Ascending aorta (tissue), 2 donors: ENCODE measurements around the gene JAG1. TPM values are rescaled to one million over a fixed set of nuclear protein-coding genes. Genes with fewer than 3 reads are reported as not detected.

Experiments used
- DNase-seq, 2 donors: peaks; one replicate each; pipeline ENCODE4 v3.0.0-alpha.2; 2019; ENCODE audit warnings: low spot score in 2 of 2
- H3K27ac ChIP-seq, 2 donors: fragments of 200-600 bp; sonication (generic); one replicate each; pipeline ENCODE4 v1.5.1; 2016 to 2017; ENCODE audit warnings: mild to moderate bottlenecking in 1 of 2
- H3K27me3 ChIP-seq: fragments of 200-600 bp; sonication (generic); one replicate; pipeline ENCODE4 v1.5.1; 2017
- H3K36me3 ChIP-seq, 2 donors: fragments of 200-600 bp; sonication (generic); one replicate each; pipeline ENCODE4 v1.5.1; 2016
- H3K4me1 ChIP-seq, 2 donors: fragments of 200-600 bp; sonication (generic); one replicate each; pipeline ENCODE4 v1.5.1; 2016 to 2017; ENCODE audit warnings: mild to moderate bottlenecking in 1 of 2
- H3K4me3 ChIP-seq, 2 donors: fragments of 200-600 bp; sonication (generic); one replicate each; pipeline ENCODE4 v1.5.1; 2016 to 2017; ENCODE audit warnings: mild to moderate bottlenecking in 1 of 2
- H3K9me3 ChIP-seq, 2 donors: fragments of 200-600 bp; sonication (generic); one replicate each; pipeline ENCODE4 v1.5.1; 2016
- intact Hi-C: fragments of 100-400 bp; cut with DNase I; formaldehyde crosslinking; loops from one replicate; pipeline ENCODE4 v1.15.1; 2023
- total RNA-seq: library from RNA; depleted of rRNA; stranded (reverse); fragments of >200 nt; gene quantifications from one replicate; pipeline ENCODE4 v1.1.0, GENCODE V29; 2016
- TF ChIP-seq, protein P1 (sequence below), 3 experiments: fragments of 200-600 bp in 2 of 3; fragments of 450-650 bp in 1 of 3; sonication (generic) in 2 of 3; IDR thresholded peaks; one replicate each; pipeline ENCODE4 v1.5.1; 2016 to 2019; ENCODE audit warnings: antibody characterized with exemption in 3 of 3, mild to moderate bottlenecking in 1 of 3, moderate library complexity in 1 of 3

JAG1 gene
- total RNA-seq, 1 donor from 2014 or later, result 101 TPM

DNA sequence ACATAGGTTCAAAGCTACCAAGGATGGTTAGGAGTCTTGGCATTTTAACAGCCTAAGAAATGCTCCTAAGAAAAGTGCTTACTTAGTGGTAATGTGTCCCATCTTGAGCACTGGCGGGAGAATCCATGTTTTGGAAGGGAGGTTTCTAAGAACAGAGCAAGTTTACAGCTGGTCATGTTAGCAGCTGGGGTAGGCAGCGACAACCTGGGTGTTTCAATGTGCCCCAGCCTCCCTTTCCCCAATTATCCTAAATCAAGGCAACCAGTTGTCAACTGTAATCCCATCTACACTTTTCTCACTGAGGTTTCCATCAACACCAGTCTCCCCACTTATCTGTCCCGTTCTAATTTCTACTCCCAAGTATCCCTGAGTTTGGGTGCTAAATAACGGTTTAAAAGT, 1.6 kb upstream of the JAG1 start:
- Histone ChIP-seq H3K9me3 (no peaks in the 10 kb centered on the region), H3K27ac (peak overlapping the region; percentile 100), H3K4me3 (peak overlapping the region; percentile 86 to 90), H3K27me3 (no peaks in the 10 kb centered on the region), H3K36me3 (peaks cover 0 to 6% of the 10 kb centered on the region in 2 donors), H3K4me1 (peaks cover 0 to 9% of the 10 kb centered on the region in 2 donors)
- no peak for DNase-seq
- intact Hi-C loops, result loop anchor here (2.0 to 10.0 kb wide), 5 partner anchors 207 to 599 kb away; no protein-coding TSS in a partner anchor
- TF ChIP-seq, protein P1, sequence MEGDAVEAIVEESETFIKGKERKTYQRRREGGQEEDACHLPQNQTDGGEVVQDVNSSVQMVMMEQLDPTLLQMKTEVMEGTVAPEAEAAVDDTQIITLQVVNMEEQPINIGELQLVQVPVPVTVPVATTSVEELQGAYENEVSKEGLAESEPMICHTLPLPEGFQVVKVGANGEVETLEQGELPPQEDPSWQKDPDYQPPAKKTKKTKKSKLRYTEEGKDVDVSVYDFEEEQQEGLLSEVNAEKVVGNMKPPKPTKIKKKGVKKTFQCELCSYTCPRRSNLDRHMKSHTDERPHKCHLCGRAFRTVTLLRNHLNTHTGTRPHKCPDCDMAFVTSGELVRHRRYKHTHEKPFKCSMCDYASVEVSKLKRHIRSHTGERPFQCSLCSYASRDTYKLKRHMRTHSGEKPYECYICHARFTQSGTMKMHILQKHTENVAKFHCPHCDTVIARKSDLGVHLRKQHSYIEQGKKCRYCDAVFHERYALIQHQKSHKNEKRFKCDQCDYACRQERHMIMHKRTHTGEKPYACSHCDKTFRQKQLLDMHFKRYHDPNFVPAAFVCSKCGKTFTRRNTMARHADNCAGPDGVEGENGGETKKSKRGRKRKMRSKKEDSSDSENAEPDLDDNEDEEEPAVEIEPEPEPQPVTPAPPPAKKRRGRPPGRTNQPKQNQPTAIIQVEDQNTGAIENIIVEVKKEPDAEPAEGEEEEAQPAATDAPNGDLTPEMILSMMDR (IDR thresholded peaks at IDR 0.05), result no peak

DNA sequence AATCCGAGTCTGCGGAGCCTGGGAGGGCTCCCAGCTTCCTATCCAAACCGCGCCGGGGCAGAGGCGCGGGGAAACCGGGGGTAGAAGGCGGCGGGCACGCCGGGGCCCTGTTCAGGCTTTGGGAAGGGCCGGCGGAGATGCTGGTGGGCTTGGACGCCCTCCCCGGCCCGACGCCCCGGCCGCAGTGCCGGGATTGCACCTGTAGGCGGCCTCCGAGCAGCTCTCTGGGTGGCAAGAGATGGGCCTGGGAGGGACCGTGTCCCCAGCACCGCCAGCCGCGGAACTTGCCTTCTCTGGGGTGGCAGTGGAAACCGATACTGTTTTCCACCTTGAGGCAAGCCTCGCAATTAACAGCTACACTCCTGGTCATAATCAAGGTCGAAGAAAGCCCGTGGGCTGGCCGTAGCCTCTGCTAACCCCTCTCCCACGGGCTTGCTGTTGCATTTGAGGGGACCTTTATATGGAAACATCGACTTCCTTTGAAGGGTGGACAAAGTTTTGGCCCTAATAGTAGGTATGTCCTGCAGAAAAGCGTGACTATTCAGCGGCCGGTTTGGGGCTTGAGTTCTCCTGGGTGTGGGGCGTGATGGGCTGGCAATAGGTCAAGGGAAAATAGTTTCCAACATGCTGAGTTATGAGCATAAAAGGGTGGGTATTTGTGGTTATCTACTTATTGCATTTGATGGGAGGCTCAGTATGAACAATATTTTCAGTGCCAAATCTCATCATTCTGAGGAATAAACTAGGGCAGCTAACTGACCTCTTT, 1.1 kb upstream of the JAG1 start:
- intact Hi-C loops, result loop anchor here (2.0 to 10.0 kb wide), 11 partner anchors 38 to 867 kb away; no protein-coding TSS in a partner anchor
- TF ChIP-seq, protein P1 (IDR thresholded peaks at IDR 0.05), result peak; percentile 95 to 97 (median 96)
- peak in 1 of 2 donors; percentile 89 for DNase-seq

DNA sequence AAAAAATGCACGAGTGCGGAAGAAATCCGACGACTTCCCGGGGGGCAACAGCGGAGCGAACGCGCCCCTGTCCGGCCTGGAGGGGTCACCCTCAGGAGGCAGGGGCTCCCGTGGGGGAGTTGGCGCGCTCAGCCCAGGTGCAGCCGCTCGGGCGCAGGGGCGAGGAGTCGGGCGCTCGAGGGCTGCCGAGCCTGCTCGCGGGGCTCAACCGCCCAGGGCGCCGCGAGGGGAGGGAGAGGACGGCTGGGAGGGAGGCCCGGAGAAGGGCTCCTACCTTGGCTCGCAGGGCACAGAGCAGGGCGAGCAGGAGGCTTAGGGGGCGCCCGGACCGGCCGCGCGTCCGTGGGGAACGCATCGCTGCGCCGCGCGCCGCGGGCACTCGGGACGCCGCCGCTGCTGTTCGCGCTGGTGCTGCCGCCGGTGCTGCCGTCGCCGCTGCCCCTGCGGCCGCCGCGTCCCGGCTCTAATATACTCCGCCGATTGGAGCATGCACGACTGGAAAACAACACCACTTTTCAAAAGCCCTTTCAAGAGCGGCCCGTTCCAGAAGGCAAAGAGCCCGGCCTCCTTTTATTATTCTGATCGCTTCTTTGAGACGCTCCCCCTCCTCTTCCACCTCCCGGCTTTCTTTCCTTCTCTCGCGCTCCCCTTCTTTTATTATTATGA, 490 bp downstream of the JAG1 start:
- TF ChIP-seq, protein P1 (IDR thresholded peaks at IDR 0.05), result no peak
- Histone ChIP-seq H3K36me3 (peaks cover 0 to 10% of the 10 kb centered on the region in 2 donors), H3K4me3 (peak overlapping the region; percentile 86 to 90), H3K27ac (peak overlapping the region; percentile 100), H3K9me3 (no peaks in the 10 kb centered on the region), H3K4me1 (peaks cover 0 to 18% of the 10 kb centered on the region in 2 donors), H3K27me3 (no peaks in the 10 kb centered on the region)
- no peak for DNase-seq
- intact Hi-C loops, result loop anchor here (1.0 to 10.0 kb wide), 9 partner anchors 19 to 869 kb away; partner anchors contain the start of gene MKKS

More for the DNA sequence above, 1.1 kb upstream of the JAG1 start:
- H3K36me3 ChIP-seq, result peaks cover 0 to 6% of the 10 kb centered on the region in 2 donors
- H3K27me3 ChIP-seq, result no peaks in the 10 kb centered on the region
- peak overlapping the region; percentile 100 for H3K27ac ChIP-seq
- no peaks in the 10 kb centered on the region for H3K9me3 ChIP-seq
- H3K4me3 ChIP-seq, result peak overlapping the region; percentile 86 to 90
- H3K4me1 ChIP-seq, result peaks cover 0 to 9% of the 10 kb centered on the region in 2 donors

DNA sequence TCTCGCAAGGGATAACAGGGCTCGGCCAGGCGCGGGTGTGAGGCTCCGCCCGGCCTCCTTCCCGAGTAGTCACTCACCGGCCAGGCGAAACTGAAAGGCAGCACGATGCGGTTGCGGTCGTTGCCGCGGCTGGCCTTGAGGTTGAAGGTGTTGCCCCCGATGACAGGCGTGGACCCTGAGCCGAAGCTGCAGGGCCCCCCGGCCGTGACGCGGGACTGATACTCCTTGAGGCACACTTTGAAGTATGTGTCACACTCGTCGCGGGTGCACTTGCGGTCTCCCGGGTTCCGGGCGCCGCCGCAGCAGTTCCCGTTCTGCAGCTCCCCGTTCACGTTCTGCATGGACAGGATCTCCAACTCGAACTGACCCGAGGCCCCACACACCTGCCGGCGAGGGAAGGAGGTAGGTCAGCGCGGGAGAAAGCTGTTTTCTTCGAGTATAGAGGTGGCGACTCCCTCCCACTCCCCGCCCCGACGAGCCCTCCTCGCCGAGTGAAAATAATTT, 1.1 kb downstream of the JAG1 start:
- no peaks in the 10 kb centered on the region for H3K9me3 ChIP-seq
- peak overlapping the region; percentile 86 to 90 for H3K4me3 ChIP-seq
- H3K4me1 ChIP-seq, result peaks cover 3 to 22% of the 10 kb centered on the region in 2 donors
- H3K27me3 ChIP-seq, result no peaks in the 10 kb centered on the region
- H3K27ac ChIP-seq, result peak overlapping the region; percentile 100
- peak in 1 of 2 donors; percentile 81 for DNase-seq
- intact Hi-C loops, result loop anchor here (1.0 to 10.0 kb wide), 10 partner anchors 18 to 870 kb away; partner anchors contain the start of gene MKKS
- TF ChIP-seq, protein P1 (IDR thresholded peaks at IDR 0.05), result no peak
- H3K36me3 ChIP-seq, result peaks cover 5 to 14% of the 10 kb centered on the region in 2 donors

DNA sequence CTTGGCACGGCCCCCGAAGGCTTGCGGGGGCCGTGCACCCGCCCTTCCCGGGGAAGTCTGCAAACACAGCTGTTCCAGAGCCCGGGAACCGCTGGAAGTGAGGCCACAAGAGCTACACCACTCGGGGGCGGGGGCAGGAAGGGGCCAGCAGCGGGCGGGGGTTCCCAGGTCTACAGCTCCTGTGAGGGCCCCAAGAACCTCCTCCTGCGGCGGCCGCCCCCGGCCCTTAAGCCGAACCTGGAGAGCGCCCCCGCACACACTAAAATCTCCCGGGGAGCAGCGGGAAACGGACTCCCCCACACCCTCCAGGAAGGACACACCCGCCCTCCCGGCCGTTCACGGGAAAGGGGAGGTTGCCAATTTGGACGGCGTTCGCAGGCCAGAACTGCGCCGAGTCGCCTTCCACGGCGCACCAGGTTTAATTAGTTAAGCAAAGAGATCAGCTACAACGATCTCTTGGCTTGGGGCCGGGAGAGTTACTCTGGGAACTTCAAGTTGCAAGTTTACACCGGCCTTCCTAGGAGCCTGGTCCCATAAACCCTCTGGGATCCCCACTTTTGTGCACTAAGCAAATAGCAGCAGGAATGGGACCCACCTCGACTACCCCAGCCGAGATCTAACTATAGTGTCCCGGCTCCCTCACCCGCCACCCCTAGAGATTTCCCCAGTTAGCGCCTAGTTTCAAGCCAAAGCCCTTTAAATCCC, 1.7 kb downstream of the JAG1 start:
- Histone ChIP-seq H3K27ac (peak overlapping the region; percentile 100), H3K9me3 (no peaks in the 10 kb centered on the region), H3K27me3 (no peaks in the 10 kb centered on the region), H3K4me1 (peaks cover 6 to 28% of the 10 kb centered on the region in 2 donors), H3K4me3 (peak overlapping the region; percentile 86 to 90), H3K36me3 (peaks cover 6 to 18% of the 10 kb centered on the region in 2 donors)
- TF ChIP-seq, protein P1 (IDR thresholded peaks at IDR 0.05), result no peak
- DNase-seq, result peak in 1 of 2 donors; percentile 81
- intact Hi-C loops, result loop anchor here (1.0 to 10.0 kb wide), 9 partner anchors 17 to 870 kb away; no protein-coding TSS in a partner anchor
